Heart right ventricle (tissue), 16 donors: Measurements from ENCODE around the gene PLXDC2. TPM values are rescaled to one million over a fixed set of nuclear protein-coding genes. Genes with fewer than 3 reads are reported as not detected.

Experiments
- ATAC-seq, 8 donors: fragments of 200-7000 bp; cut with Tn5 transposase; one replicate each; pipeline ENCODE4 v1.9.1; 2020; ENCODE audit warnings: mild to moderate bottlenecking in 8 of 8, moderate library complexity in 8 of 8, moderate number of reproducible peaks in 1 of 8
- DNase-seq, 2 donors: peaks; one replicate each; pipeline ENCODE4 v3.0.0-alpha.2; 2020
- H3K27ac ChIP-seq, 10 donors: fragments of 200-600 bp; sonication (generic) in 2 of 10; one replicate each; pipeline versions ENCODE4 v1.5.0 to v1.8.0; 2020 to 2022; ENCODE audit warnings: mild to moderate bottlenecking in 3 of 10
- H3K27me3 ChIP-seq, 7 donors: fragments of 200-600 bp; one replicate each; pipeline ENCODE4 v1.8.0; 2021 to 2022; ENCODE audit warnings: mild to moderate bottlenecking in 2 of 7
- H3K36me3 ChIP-seq, 9 donors: fragments of 200-600 bp; sonication (generic) in 1 of 9; one replicate each; pipeline versions ENCODE4 v1.5.0 to v1.8.0; 2020 to 2022; ENCODE audit warnings: mild to moderate bottlenecking in 2 of 9
- H3K4me1 ChIP-seq, 9 donors: fragments of 200-600 bp; sonication (generic) in 1 of 9; one replicate each; pipeline versions ENCODE4 v1.5.0 to v1.8.0; 2020 to 2022; ENCODE audit warnings: mild to moderate bottlenecking in 4 of 9
- H3K4me3 ChIP-seq, 10 donors: fragments of 200-600 bp; sonication (generic) in 2 of 10; one replicate each; pipeline versions ENCODE4 v1.5.0 to v1.8.0; 2020 to 2022; ENCODE audit warnings: mild to moderate bottlenecking in 7 of 10, moderate library complexity in 2 of 10
- H3K9me3 ChIP-seq, 11 donors: fragments of 200-600 bp in 10 of 11; sonication (generic) in 2 of 11; one replicate each; pipeline versions ENCODE4 v1.5.0 to v1.8.0; 2013 to 2022; ENCODE audit warnings: mild to moderate bottlenecking in 2 of 11, control low read depth in 1 of 11, moderate library complexity in 1 of 11
- CTCF ChIP-seq, 9 donors: fragments of 200-600 bp; sonication (generic) in 2 of 9; IDR thresholded peaks; one replicate each; pipeline versions ENCODE4 v1.5.0 to v1.8.0; 2021 to 2022; ENCODE audit warnings: antibody characterized with exemption in 9 of 9, mild to moderate bottlenecking in 5 of 9, moderate library complexity in 1 of 9
- WGBS, 2 donors: extraction: QIAGEN DNeasy Blood & Tissue Kit; methylation state at CpG; one replicate each; pipeline ENCODE4 v1.1.7; 2013; ENCODE audit warnings: inconsistent platforms in 1 of 2; 5-methylcytosine and 5-hydroxymethylcytosine counted together
- intact Hi-C, 10 donors: fragments of 100-400 bp; cut with DNase I; formaldehyde crosslinking; loops; one replicate each; pipeline versions ENCODE4 v1.11.1 to v1.14.2; 2022
- polyA plus RNA-seq, 2 donors: library from polyadenylated mRNA; stranded (reverse); fragments of 200-250 nt; gene quantifications; one replicate each; pipeline ENCODE4 v1.2.3, GENCODE V29; 2013
- total RNA-seq, 10 donors: library from RNA; stranded (reverse); fragmentation: NEBNext Ultra II Directional in 3 of 10; extraction: Animal tissue kit (Norgen Biotek cat#: 25700) in 3 of 10; gene quantifications; one replicate each; pipeline versions ENCODE4 v1.2.1 to v1.2.4, GENCODE V29; 2021 to 2023
- donor health status: Arrhythmogenic right ventricular cardiomyopathy.
- donor health status: ischemic (EF 13 %, LVEDD 7.1; RV severe dilation, severe dysfunction).
- donor health status: healthy with polysubstance abuse.
- donor health status: DM: no; HTN: yes; CAD: no.
- donor health status: DM: no; HTN: no; CAD: no.
- donor health status: ischemic (EF 25% LVEDD 6.9; RV normal size, moderate dysfunction).
- donor health status: ischemic (EF 25% LVEDD 5.7; RV mildly dilated, moderate dysfunction).
- donor health status: healthy.
- donor health status: DM: yes; HTN: yes; CAD: no.
- donor health status: Ischemic cardiomyopathy.
- donor health status: ischemic (EF 35%, LVEDD 5.7; RV mildly dilated, moderate dysfunction).
- donor health status: nonischemic (EF 11% LVEDD 7.7; RV severe dilation, severe dysfunction).
- donor health status: DM: yes; HTN: yes; CAD: no.
- donor health status: PGD.
- donor health status: ischemic (EF 29% LVEDD 5.4; RV normal size, mild dysfunction).
- donor health status: nonischemic (EF 23%, LVEDD 6.1; RV moderate dilation, normal function).

PLXDC2 gene
- total and polyA plus RNA-seq, 12 donors, result 4.6 to 26.8 (median 16.9) TPM

GRCh38 chr10:19936289-19936688, 120.1 kb downstream of the PLXDC2 start:
- Histone ChIP-seq H3K4me1 (peaks cover 3 to 37% (median 22%) of the 10 kb centered on the region in 9 donors), H3K4me3 (no peak overlapping the region), H3K9me3 (no peaks in the 10 kb centered on the region), H3K36me3 (no peaks in the 10 kb centered on the region), H3K27ac (no peak overlapping the region), H3K27me3 (no peaks in the 10 kb centered on the region)
- 94 to 97% methylated on average over 2 of the region's 2 CpGs for WGBS, 2 donors
- intact Hi-C loops, result loop anchor here in 1 of 10 donors (10.0 kb wide), 1 partner anchor 121 kb away; the partner anchor contains the start of gene PLXDC2
- DNase-seq, result no peak
- no peak for TF ChIP-seq CTCF (IDR thresholded peaks at IDR 0.05)
- no peak for ATAC-seq

GRCh38 chr10:19937989-19938388, 121.8 kb downstream of the PLXDC2 start:
- Histone ChIP-seq H3K4me1 (peaks cover 3 to 30% (median 9%) of the 10 kb centered on the region in 9 donors), H3K36me3 (no peaks in the 10 kb centered on the region), H3K4me3 (no peak overlapping the region), H3K27ac (no peak overlapping the region), H3K9me3 (no peaks in the 10 kb centered on the region), H3K27me3 (no peaks in the 10 kb centered on the region)
- no peak for TF ChIP-seq CTCF (IDR thresholded peaks at IDR 0.05)
- 98 to 100% methylated on average over 1 of the region's 1 CpG for WGBS, 2 donors
- intact Hi-C loops, result loop anchor here in 1 of 10 donors (10.0 kb wide), 1 partner anchor 123 kb away; the partner anchor contains the start of gene PLXDC2
- no peak for DNase-seq
- no peak for ATAC-seq

- WGBS, 2 donors, result 44 to 45% methylated on average over 6 of the region's 6 CpGs
Measured at GRCh38 chr10:19941206-19941880, 125.1 kb downstream of the PLXDC2 start.

More at GRCh38 chr10:19941206-19941880, 125.1 kb downstream of the PLXDC2 start:
- ATAC-seq, result no peak
- Histone ChIP-seq H3K4me3 (no peak overlapping the region), H3K36me3 (no peaks in the 10 kb centered on the region), H3K27me3 (no peaks in the 10 kb centered on the region), H3K9me3 (no peaks in the 10 kb centered on the region), H3K27ac (peak overlapping the region in 4 of 10 donors; percentile 12 to 48 (median 19)), H3K4me1 (peaks cover 14 to 45% (median 25%) of the 10 kb centered on the region in 9 donors)
- TF ChIP-seq CTCF (IDR thresholded peaks at IDR 0.05), result no peak
- DNase-seq, result no peak
- intact Hi-C loops, result loop anchor here in 1 of 10 donors (10.0 kb wide), 1 partner anchor 117 kb away; no protein-coding TSS in a partner anchor
